ENCODE data around the gene NIN. TPM values are rescaled to one million over a fixed set of nuclear protein-coding genes. Genes with fewer than 3 reads are reported as not detected.

Gene NIN
- total and polyA plus RNA-seq, 4 donors, result 1.7 to 11.1 (median 4.0) TPM

- Histone ChIP-seq H3K9me3 (ENCODE audit: control insufficient read depth in 4 of 4, low read length in 3 of 4) (no peaks in the 10 kb centered on the region), H3K9ac (ENCODE audit: low read depth in 1 of 2, low read length in 2 of 2) (no peak overlapping the region), H3K4me1 (ENCODE audit: control insufficient read depth in 4 of 4, insufficient read depth in 4 of 4, low read length in 3 of 4) (peaks cover 0 to 2% (median 0%) of the 10 kb centered on the region in 4 donors), H3K4me3 (ENCODE audit: low read depth in 1 of 3, low read length in 3 of 3) (no peak overlapping the region), H3K27me3 (ENCODE audit: control insufficient read depth in 4 of 4, insufficient read depth in 4 of 4, low read length in 3 of 4) (no peaks in the 10 kb centered on the region), H3K36me3 (ENCODE audit: control insufficient read depth in 4 of 4, insufficient read depth in 3 of 4, low read depth in 1 of 4, low read length in 3 of 4) (peaks cover 3 to 18% (median 14%) of the 10 kb centered on the region in 4 donors), H3K27ac (ENCODE audit: low read depth in 1 of 2, low read length in 2 of 2) (no peak overlapping the region)
- DNase-seq (ENCODE audit: low spot score), result no peak
- TF ChIP-seq, protein P1, sequence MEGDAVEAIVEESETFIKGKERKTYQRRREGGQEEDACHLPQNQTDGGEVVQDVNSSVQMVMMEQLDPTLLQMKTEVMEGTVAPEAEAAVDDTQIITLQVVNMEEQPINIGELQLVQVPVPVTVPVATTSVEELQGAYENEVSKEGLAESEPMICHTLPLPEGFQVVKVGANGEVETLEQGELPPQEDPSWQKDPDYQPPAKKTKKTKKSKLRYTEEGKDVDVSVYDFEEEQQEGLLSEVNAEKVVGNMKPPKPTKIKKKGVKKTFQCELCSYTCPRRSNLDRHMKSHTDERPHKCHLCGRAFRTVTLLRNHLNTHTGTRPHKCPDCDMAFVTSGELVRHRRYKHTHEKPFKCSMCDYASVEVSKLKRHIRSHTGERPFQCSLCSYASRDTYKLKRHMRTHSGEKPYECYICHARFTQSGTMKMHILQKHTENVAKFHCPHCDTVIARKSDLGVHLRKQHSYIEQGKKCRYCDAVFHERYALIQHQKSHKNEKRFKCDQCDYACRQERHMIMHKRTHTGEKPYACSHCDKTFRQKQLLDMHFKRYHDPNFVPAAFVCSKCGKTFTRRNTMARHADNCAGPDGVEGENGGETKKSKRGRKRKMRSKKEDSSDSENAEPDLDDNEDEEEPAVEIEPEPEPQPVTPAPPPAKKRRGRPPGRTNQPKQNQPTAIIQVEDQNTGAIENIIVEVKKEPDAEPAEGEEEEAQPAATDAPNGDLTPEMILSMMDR (IDR thresholded peaks at IDR 0.05; ENCODE audit: low read depth, low read length, missing input control), result no peak
- TF ChIP-seq FOXA2 (IDR thresholded peaks at IDR 0.05), result no peak
- TF ChIP-seq RAD21 (IDR thresholded peaks at IDR 0.05), result no peak
- TF ChIP-seq TAF1 (conservative IDR thresholded peaks at IDR 0.05), result no peak
- no peak for TF ChIP-seq SP1 (IDR thresholded peaks at IDR 0.05)
- no peak for TF ChIP-seq EGR1 (IDR thresholded peaks at IDR 0.05; ENCODE audit: low read depth in 2 of 2)
- no peak for TF ChIP-seq YY1 (IDR thresholded peaks at IDR 0.05)
- TF ChIP-seq ATF3 (IDR thresholded peaks at IDR 0.05), result no peak
- TF ChIP-seq HNF4G (IDR thresholded peaks at IDR 0.05), result no peak
- TF ChIP-seq NR2F2 (IDR thresholded peaks at IDR 0.05), result no peak
- no peak for TF ChIP-seq GABPA (IDR thresholded peaks at IDR 0.05 in 1 of 2, conservative IDR thresholded peaks at IDR 0.05 in 1 of 2)
- TF ChIP-seq MAX (IDR thresholded peaks at IDR 0.05), result no peak
- TF ChIP-seq HNF4A (conservative IDR thresholded peaks at IDR 0.05), result no peak
- no peak for TF ChIP-seq JUND (IDR thresholded peaks at IDR 0.05)
- no peak for TF ChIP-seq RXRA (IDR thresholded peaks at IDR 0.05)
- TF ChIP-seq, protein P2, sequence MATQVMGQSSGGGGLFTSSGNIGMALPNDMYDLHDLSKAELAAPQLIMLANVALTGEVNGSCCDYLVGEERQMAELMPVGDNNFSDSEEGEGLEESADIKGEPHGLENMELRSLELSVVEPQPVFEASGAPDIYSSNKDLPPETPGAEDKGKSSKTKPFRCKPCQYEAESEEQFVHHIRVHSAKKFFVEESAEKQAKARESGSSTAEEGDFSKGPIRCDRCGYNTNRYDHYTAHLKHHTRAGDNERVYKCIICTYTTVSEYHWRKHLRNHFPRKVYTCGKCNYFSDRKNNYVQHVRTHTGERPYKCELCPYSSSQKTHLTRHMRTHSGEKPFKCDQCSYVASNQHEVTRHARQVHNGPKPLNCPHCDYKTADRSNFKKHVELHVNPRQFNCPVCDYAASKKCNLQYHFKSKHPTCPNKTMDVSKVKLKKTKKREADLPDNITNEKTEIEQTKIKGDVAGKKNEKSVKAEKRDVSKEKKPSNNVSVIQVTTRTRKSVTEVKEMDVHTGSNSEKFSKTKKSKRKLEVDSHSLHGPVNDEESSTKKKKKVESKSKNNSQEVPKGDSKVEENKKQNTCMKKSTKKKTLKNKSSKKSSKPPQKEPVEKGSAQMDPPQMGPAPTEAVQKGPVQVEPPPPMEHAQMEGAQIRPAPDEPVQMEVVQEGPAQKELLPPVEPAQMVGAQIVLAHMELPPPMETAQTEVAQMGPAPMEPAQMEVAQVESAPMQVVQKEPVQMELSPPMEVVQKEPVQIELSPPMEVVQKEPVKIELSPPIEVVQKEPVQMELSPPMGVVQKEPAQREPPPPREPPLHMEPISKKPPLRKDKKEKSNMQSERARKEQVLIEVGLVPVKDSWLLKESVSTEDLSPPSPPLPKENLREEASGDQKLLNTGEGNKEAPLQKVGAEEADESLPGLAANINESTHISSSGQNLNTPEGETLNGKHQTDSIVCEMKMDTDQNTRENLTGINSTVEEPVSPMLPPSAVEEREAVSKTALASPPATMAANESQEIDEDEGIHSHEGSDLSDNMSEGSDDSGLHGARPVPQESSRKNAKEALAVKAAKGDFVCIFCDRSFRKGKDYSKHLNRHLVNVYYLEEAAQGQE (IDR thresholded peaks at IDR 0.05), result no peak
- TF ChIP-seq FOXA1 (IDR thresholded peaks at IDR 0.05), result no peak
- TF ChIP-seq ZBTB33 (IDR thresholded peaks at IDR 0.05), result no peak
- 87% methylated on average over 3 of the region's 3 CpGs for WGBS
These were observed 68.0 kb downstream of the NIN start for GRCh38 chr14:50762931-50763300.

Data from liver (tissue), 9 donors.